Measurements from ENCODE around the gene RPL36. TPM values are rescaled to one million over a fixed set of nuclear protein-coding genes. Genes with fewer than 3 reads are reported as not detected.
"Not testable (repeated sequence)": the region's sequence is repeated elsewhere in the genome, so short reads cannot be mapped to it uniquely, and the experiment has no call there.

The RPL36 gene
- total and polyA plus RNA-seq, 5 donors = 451 to 727 (median 488) TPM

DNA sequence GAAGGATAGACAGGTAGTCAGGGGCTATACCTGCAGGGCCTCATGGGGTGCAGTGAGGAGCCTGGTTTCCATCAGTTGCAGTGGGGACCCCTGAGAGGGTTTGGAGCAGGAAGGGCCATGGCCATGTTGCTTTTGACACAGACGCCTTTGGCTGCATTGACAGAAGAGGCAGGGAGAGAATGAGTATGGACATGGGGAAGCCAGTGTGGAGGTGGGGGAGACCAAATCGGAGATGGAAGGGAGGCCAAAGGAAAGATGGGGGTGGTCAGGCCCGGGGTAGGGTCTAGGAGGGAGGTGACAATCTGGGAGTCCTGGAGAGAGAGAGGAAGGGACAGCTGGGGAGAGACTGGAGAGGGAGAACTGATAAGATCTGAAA, 8.0 kb upstream of the RPL36 start:
- intact Hi-C loops (cut with DNase I) = no loop called here
- DNase-seq (no peak), ATAC-seq (no peak)
- H3K9me3 ChIP-seq (ENCODE audit: control insufficient read depth, low read length) = no peaks in the 10 kb centered on the region
- no peaks in the 10 kb centered on the region for H3K27me3 ChIP-seq (ENCODE audit: control insufficient read depth, insufficient read depth)
- peaks cover 9% of the 10 kb centered on the region for H3K4me1 ChIP-seq (ENCODE audit: control insufficient read depth, insufficient read depth, low read length)
- no peak overlapping the region for H3K27ac ChIP-seq (ENCODE audit: low read length)
- no peak overlapping the region for H3K4me3 ChIP-seq (ENCODE audit: low read length)
- 89% methylated on average over 3 of the region's 3 CpGs for WGBS

DNA sequence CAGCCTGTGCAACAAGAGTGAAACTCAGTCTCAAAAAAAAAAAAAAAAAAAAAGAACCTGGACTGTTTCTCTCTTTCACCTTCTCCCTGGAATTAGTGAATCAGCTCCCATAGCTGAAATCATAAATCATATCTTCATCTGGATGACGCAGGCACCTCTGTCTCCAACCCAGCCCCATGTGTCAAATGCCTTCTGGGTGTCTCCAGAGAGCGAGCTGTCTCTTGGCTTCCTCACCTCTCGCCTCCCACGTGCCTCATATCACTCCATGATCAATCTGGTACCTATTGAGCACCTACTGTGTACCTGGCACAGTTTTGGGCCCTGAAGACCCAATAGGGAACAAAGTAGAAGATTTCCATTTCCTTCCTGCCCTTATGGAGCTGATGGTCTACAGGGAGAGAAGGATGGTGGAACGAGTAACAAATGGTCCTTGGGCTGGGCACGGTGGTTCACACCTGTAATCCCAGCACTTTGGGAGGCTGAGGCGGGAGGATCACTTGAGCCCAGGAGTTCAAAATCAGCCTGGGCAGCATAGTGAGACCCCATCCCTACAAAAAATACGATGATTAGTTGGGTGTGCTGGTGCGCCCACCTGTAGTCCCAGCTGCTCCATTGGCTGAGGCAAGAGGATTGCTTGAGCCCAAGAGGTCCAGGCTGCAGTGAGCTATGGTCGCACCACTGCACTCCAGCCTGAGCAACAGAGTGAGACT, 6.8 kb upstream of the RPL36 start:
- intact Hi-C loops (cut with DNase I) = no loop called here
- no peak overlapping the region for H3K27ac ChIP-seq (ENCODE audit: low read length)
- H3K9me3 ChIP-seq (ENCODE audit: control insufficient read depth, low read length) = no peaks in the 10 kb centered on the region
- no peak overlapping the region for H3K4me3 ChIP-seq (ENCODE audit: low read length)
- ATAC-seq (no peak), DNase-seq (no peak)
- H3K4me1 ChIP-seq (ENCODE audit: control insufficient read depth, insufficient read depth, low read length) = peaks cover 9% of the 10 kb centered on the region
- H3K27me3 ChIP-seq (ENCODE audit: control insufficient read depth, insufficient read depth) = no peaks in the 10 kb centered on the region
- 91% methylated on average over 10 of the region's 10 CpGs for WGBS

DNA sequence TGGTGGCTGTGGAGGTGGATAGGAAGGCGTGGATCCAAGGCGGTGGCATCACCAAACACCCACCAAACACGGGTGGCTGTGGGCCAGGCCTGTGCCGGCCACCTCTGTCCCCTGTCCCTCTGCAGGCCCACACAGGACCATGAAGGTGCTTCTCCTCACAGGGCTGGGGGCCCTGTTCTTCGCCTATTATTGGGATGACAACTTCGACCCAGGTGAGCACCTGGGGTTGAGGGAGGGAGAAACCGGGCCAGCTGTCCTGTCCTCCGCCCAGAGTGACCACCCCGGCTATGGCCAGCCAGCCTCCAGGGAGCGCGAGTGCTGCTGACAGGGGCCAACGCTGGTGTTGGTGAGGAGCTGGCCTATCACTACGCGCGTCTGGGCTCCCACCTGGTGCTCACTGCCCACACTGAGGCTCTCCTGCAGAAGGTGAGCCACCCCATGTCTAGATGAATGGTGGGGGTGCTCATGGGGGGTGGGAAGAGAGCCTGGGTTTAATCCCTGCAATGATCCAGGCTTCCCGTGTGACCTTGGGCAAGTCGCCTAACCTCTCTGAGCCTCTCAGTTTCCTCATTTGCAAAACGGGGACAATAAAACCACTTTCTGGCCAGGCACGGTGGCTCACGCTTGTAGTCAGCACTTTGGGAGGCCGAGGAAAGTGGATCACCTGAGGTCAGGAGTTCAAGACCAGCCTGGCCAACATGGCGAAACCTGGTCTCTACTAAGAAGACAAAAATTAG, 5.2 kb upstream of the RPL36 start:
- Histone ChIP-seq H3K9me3 (ENCODE audit: control insufficient read depth, low read length) (no peaks in the 10 kb centered on the region), H3K4me1 (ENCODE audit: control insufficient read depth, insufficient read depth, low read length) (peaks cover 4% of the 10 kb centered on the region), H3K27ac (ENCODE audit: low read length) (no peak overlapping the region), H3K27me3 (ENCODE audit: control insufficient read depth, insufficient read depth) (no peaks in the 10 kb centered on the region), H3K4me3 (ENCODE audit: low read length) (no peak overlapping the region)
- DNase-seq (peak in 1 of 3 donors; percentile 51), ATAC-seq (no peak)
- 86% methylated on average over 22 of the region's 22 CpGs for WGBS
- intact Hi-C loops (cut with DNase I) = no loop called here

DNA sequence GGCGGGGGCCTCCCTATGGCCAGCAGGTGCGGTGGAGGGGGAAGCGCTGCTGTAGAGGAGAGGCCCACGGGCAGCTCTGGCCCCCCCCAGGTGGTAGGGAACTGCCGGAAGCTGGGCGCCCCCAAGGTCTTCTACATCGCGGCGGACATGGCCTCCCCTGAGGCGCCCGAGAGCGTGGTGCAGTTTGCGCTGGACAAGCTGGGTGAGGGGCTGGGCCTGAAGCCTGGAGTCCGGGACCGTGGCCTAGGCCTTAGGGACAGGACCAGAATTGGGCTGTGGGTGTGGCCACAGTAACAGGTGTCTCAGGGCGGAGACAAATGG, 3.8 kb upstream of the RPL36 start:
- Histone ChIP-seq H3K4me3 (ENCODE audit: low read length) (peak overlapping the region; percentile 45), H3K4me1 (ENCODE audit: control insufficient read depth, insufficient read depth, low read length) (peaks cover under 1% of the 10 kb centered on the region), H3K27me3 (ENCODE audit: control insufficient read depth, insufficient read depth) (no peaks in the 10 kb centered on the region), H3K9me3 (ENCODE audit: control insufficient read depth, low read length) (no peaks in the 10 kb centered on the region), H3K27ac (ENCODE audit: low read length) (no peak overlapping the region)
- 42% methylated on average over 16 of the region's 16 CpGs for WGBS
- no peak for DNase-seq
- ATAC-seq = no peak
- intact Hi-C loops (cut with DNase I) = no loop called here

DNA sequence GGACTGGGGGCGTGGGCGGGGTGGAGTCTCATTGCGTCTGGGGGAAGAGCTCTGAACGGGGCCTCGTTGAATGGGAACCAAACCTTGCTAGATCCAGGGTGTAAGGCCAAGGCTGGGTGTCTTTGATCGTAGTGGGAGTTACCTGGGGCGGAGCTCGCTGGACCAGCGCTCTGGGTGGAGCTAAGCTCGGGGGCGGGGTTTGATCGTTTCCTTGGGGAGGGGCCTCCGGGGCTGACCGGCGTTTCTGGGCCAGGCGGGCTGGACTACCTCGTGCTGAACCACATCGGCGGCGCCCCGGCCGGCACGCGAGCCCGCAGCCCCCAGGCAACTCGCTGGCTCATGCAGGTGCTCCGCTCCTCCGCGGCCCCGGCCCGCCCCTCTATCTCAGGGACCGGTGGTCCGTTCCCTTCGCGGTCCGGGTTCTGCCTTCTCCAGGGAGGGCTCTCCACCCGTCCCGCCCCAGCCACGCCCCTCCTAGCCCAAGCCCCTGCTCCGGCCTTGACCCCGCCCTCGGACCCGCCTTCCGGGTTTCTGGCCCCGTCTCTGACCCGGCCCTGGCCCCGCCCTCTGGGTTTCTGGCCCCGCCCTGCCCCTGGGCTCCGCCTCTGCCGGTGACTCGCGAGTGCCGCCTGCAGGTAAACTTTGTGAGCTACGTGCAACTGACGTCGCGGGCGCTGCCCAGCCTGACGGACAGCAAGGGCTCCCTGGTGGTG, 3.3 kb upstream of the RPL36 start:
- ATAC-seq (peak; percentile 86 to 88), DNase-seq (peak; percentile 100)
- Histone ChIP-seq H3K9me3 (ENCODE audit: control insufficient read depth, low read length) (no peaks in the 10 kb centered on the region), H3K4me3 (ENCODE audit: low read length) (peak overlapping the region; percentile 45), H3K27ac (ENCODE audit: low read length) (peak overlapping the region; percentile 22), H3K4me1 (ENCODE audit: control insufficient read depth, insufficient read depth, low read length) (peaks cover under 1% of the 10 kb centered on the region), H3K27me3 (ENCODE audit: control insufficient read depth, insufficient read depth) (no peaks in the 10 kb centered on the region)
- intact Hi-C loops (cut with DNase I) = no loop called here
- 1% methylated on average over 59 of the region's 59 CpGs for WGBS

DNA sequence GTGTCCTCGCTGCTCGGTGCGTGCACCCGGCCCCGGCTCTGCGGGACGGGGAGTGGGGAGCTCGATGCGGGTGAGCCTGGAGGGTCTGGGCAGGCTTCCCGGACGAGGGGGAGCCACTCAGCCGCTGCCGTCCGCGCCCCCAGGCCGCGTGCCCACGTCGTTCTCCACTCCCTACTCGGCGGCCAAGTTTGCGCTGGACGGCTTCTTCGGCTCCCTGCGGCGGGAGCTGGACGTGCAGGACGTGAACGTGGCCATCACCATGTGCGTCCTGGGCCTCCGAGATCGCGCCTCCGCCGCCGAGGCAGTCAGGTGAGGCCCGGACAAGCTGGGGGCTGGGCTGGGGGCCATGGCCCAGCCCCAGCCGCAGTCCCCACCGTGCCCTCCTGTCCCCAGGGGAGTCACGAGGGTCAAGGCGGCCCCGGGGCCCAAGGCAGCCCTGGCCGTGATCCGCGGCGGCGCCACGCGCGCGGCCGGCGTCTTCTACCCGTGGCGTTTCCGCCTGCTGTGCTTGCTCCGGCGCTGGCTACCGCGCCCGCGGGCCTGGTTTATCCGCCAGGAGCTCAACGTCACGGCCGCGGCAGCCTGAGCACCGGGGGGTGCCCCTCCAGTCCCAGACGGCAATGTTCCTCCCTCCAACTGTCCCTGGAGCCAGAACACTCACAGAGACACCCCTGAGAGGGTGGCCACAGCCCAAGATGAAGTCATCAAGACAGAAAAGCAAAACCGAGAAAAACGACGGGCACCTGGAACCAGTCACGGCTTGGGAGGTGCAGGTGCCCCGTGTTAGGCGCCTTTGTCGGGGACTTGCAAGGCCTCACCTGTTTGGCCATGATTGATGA, 2.5 kb upstream of the RPL36 start:
- peak overlapping the region; percentile 6 for H3K4me3 ChIP-seq (ENCODE audit: low read length)
- H3K4me1 ChIP-seq (ENCODE audit: control insufficient read depth, insufficient read depth, low read length) = peaks cover 7% of the 10 kb centered on the region
- peak in 2 of 3 donors; percentile 43 to 69 for DNase-seq
- no peaks in the 10 kb centered on the region for H3K27me3 ChIP-seq (ENCODE audit: control insufficient read depth, insufficient read depth)
- intact Hi-C loops (cut with DNase I) = no loop called here
- no peaks in the 10 kb centered on the region for H3K9me3 ChIP-seq (ENCODE audit: control insufficient read depth, low read length)
- H3K27ac ChIP-seq (ENCODE audit: low read length) = no peak overlapping the region
- ATAC-seq = no peak
- WGBS = 48% methylated on average over 76 of the region's 76 CpGs

DNA sequence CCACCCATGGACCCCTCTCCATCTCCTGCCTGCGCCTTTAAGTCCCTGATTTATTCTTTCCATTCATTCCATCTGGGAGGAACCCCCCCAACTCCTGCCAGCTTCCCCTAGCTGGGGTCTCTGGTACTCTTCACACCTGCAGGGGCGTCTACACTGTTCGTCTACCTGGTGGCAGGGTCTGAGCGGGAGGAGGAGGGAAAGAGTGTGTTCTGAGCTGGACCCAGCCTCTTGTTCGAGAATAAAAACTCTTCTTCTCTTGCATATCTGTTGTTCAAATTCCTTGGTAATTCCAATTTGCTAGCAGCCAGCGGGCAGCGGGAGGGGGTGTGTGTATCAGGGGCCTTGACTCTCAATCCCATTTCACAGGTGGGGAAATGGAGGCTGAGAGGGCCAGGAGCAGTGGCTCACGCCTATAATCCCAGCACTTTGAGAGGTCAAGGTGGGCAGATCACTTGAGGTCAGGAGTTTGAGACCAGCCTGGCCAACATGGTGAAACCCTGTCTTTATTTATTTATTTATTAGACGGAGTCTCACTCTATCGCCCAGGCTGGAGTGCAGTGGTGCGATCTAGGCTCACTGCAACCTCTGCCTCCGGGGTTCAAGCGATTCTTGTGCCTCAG, 1.7 kb upstream of the RPL36 start:
- H3K4me3 ChIP-seq (ENCODE audit: low read length); H3K27me3 ChIP-seq (ENCODE audit: control insufficient read depth, insufficient read depth); H3K27ac ChIP-seq (ENCODE audit: low read length); intact Hi-C loops (cut with DNase I); H3K4me1 ChIP-seq (ENCODE audit: control insufficient read depth, insufficient read depth, low read length); ATAC-seq; H3K9me3 ChIP-seq (ENCODE audit: control insufficient read depth, low read length): not testable (repeated sequence)
- DNase-seq = peak; percentile 18 to 56 (median 41)
- 95% methylated on average over 13 of the region's 13 CpGs for WGBS

DNA sequence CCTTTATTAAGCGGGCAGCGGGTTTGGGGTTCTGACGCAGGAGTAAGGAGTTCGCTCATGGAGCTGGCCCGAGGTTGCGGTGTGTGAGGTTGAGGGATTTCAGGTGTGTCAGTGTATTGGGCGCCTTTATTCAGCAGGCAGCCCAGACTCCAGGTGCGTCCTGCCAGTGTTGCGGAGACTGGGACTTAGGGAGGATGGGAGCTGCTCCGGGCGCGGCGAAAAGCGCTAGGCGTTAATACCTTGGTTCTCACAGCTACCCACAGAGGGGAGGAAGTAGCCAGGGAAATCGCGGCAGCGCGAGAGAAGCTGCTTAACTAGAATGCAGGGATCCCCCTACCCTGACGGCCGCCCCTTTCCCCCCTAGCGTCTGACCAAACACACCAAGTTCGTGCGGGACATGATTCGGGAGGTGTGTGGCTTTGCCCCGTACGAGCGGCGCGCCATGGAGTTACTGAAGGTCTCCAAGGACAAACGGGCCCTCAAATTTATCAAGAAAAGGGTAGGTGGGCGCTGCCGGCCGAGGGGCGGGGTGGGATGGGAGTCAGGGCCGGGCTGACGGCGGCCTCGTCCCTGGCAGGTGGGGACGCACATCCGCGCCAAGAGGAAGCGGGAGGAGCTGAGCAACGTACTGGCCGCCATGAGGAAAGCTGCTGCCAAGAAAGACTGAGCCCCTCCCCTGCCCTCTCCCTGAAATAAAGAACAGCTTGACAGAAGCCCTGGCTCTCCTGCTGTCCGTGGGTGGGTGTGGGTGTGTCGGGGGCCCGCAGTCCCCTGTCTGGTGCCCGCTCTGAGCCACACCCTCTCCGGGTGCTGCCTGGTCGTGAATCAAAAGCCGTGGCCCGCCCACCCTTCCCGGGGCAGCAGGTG, 1.1 kb downstream of the RPL36 start:
- Histone ChIP-seq H3K9me3 (ENCODE audit: control insufficient read depth, low read length) (no peaks in the 10 kb centered on the region), H3K27me3 (ENCODE audit: control insufficient read depth, insufficient read depth) (no peaks in the 10 kb centered on the region), H3K27ac (ENCODE audit: low read length) (peak overlapping the region; percentile 89), H3K4me1 (ENCODE audit: control insufficient read depth, insufficient read depth, low read length) (peaks cover 7% of the 10 kb centered on the region), H3K4me3 (ENCODE audit: low read length) (peak overlapping the region; percentile 53)
- intact Hi-C loops (cut with DNase I) = no loop called here
- ATAC-seq = peak; percentile 12 to 43
- 3% methylated on average over 54 of the region's 54 CpGs for WGBS
- peak; percentile 86 to 93 (median 93) for DNase-seq

DNA sequence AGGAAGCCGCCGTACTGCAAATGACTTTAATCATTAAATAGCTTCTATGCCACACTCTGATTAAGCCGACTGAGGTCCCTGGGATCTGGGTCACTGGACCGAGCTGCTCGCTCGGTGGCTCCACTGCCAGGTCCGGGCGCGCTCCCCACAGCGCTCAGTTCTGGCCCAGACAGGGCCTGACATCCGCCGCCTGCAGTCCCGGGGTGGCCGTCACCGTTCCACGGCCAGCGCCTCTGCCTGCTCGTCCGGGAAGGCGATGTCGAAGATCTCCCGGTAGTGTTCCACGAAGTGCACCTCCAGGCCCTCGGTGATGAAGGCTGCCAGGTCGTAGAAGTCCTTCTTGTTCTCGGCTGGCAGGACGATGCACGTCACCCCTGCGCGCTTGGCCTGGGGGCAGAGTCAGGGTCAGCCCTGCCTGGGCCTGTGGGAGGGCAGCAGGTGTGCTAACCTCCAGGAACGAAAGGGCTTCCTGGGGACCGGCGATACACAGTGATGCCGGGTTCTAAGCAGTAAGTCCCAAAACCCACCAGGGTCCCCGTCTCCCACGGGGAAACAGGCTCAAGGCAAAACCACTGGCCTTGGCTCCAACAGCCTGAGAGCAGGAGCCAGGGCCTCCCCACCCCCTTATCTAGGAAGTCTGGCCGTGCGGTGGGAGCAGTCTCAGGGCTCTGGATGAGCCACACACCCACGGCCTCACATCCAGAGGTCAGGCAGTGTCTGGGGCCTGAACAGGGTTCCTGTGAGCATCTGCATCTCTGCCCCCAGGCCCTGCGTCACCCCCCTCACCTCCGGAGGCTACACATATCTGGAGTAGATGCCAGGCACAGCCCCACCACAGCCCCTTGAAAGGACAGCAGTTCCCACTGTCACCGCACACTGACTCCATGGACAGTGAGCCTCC, 2.0 kb downstream of the RPL36 start:
- 48% methylated on average over 42 of the region's 42 CpGs for WGBS
- Histone ChIP-seq H3K27me3 (ENCODE audit: control insufficient read depth, insufficient read depth) (no peaks in the 10 kb centered on the region), H3K9me3 (ENCODE audit: control insufficient read depth, low read length) (no peaks in the 10 kb centered on the region), H3K4me3 (ENCODE audit: low read length) (no peak overlapping the region), H3K4me1 (ENCODE audit: control insufficient read depth, insufficient read depth, low read length) (peaks cover 7% of the 10 kb centered on the region), H3K27ac (ENCODE audit: low read length) (no peak overlapping the region)
- intact Hi-C loops (cut with DNase I) = no loop called here
- ATAC-seq = no peak
- peak in 2 of 3 donors; percentile 65 to 69 for DNase-seq

All from right cardiac atrium (tissue), 5 donors.